Measurements from ENCODE around the gene LRRTM4.
"Not testable (repeated sequence)": the region's sequence is repeated elsewhere in the genome, so short reads cannot be mapped to it uniquely, and the experiment has no call there.

LRRTM4 gene

GRCh38 chr2:76866464-76866863 lies 655.7 kb downstream of the LRRTM4 start:
- no peak for DNase-seq (ENCODE audit: low read depth in 2 of 2)

GRCh38 chr2:76862901-76863300 lies 659.3 kb downstream of the LRRTM4 start:
- DNase-seq (ENCODE audit: low read depth in 2 of 2), result no peak

GRCh38 chr2:76861708-76862107 lies 660.5 kb downstream of the LRRTM4 start:
- DNase-seq (ENCODE audit: low read depth in 2 of 2), result no peak

- no peak for DNase-seq (ENCODE audit: low read depth in 2 of 2)
Measured at GRCh38 chr2:76851000-76851399, 671.2 kb downstream of the LRRTM4 start.

- DNase-seq (ENCODE audit: low read depth in 2 of 2), result no peak
Measured at GRCh38 chr2:76849086-76849485, 673.1 kb downstream of the LRRTM4 start.

DNA sequence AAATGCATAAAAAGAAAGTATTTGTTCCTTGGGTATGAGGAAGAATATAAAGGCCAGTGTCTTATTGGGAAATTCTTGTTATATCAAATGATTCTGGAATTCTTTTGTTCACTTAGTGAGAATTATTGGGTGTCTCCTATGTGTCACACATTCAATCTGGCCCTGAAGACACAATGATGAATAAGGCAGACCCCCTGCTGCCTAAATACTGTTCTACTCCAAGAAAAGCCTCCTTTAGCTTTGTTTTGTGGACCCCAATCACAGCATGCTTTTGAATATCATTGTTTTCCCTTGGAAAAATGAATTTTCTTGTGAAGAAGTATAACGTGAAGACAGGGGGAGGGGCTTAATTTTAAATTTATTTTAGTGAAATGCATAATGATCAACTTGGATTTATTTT lies 682.4 kb downstream of the LRRTM4 start:
- no peak for DNase-seq (ENCODE audit: low read depth in 2 of 2)

DNA sequence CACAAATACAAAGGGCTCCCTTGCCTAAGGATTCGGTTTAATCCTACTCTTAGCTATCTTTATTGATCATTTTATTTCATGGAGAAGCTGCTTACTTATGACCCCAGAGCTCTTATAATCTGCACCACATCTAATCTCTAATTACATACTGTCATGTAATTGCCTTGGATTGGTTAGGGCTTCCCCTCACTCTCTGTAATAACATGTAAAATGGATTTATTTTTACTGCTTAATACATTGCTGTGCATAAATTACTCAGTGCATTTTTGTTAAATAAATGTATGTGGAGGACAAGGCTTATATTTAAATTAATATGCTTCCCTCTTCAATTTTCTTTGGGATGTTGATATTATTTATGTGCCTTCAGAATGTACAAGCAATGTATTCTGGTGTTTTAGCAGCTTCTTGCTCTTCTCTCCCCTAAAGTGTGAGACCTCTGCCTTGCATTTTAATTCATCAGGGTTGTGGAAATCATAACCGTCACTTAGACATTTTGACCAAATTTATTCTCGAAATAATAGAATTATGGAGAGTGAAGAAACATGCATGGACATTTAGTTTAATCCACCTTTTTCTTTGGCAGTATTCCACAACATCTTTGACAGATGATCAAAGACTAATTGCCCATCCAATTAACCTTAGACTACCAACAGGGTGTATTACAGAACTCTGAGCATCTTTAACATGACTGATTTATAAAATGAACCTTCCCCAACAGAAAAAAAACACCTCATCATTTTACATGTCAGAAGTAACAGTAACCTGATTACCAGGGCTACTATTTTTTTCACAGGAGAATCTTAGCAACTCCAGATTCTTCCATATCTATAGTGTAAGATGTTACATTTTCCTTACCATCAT lies 692.6 kb downstream of the LRRTM4 start:
- no peak for DNase-seq (ENCODE audit: low read depth in 2 of 2)

DNA sequence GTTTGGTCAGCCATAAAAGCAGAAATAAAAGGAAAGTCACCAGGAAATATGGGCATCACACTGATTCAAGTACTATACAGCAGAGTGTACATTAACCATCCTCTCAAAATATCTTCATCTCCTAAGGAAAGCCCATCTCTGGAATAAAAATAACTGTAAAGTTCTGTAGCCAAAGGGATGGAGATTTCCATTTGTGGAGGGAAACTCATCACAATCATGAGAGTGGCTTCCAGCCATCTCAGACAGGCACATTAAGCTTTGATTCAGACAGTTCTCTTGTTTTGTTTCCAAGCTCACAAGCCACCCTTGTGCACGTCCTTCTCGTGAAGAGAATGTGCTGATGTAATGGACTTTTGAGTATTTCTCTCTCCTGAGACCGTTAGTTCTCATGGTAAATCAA lies 695.5 kb downstream of the LRRTM4 start:
- DNase-seq (ENCODE audit: low read depth in 2 of 2), result no peak

DNA sequence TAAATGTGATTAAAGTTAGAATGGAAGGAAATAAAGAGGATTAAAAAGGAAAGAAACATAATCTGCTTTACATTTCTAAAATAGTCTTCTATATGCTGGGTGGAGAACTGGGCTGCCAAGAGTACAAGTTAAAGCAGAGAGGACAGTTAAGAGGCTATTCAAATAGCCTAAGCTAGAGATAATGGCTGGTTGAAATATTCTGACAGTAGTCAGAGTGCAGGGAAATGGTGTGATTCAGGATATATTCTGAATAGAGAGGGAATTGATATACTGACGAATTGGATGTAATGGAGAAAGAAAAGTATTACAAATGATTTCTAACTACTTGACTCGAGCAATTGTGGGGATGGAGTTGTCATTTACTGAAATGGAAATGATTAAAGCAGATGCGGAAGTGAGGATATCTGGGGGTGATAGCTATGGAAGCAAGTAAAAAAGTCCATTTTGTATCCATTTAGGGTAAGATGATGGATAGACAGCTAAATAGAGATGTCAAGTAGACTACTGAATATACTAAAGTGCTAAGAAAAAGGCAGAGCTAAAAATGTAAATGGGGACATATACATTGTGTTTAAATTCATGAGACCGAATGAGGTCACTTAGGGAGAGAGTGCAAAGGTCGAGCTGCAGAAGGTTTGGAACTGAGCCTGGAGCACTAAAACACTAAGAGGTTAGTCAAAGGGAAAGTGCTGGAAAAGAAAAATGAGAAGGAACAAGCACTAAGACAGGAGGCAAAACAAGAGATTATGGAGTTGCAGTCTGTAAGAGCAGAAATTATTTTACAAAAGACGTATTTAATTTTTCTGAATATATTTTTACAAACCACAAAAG lies 696.8 kb downstream of the LRRTM4 start:
- no peak for DNase-seq (ENCODE audit: low read depth in 2 of 2)

DNA sequence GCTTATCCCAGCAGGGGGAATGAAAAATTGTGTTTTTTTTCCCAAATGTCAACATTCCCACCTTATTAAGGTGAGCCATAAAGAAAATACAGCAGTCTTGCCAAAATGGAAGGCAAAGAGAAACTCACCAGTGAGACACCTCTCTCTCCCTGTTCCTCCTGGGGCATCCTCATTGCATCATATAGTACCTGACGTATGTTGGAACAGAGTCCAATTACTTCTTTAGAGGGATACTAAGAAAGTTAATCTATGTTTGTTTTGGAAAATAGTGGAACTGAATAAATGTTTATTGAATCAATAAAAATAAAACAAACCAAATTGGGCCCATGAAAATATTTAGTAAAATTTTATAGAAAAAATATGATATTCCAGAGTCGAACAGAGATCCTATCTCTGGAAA lies 700.4 kb downstream of the LRRTM4 start:
- DNase-seq (ENCODE audit: low read depth in 2 of 2), result no peak

DNA sequence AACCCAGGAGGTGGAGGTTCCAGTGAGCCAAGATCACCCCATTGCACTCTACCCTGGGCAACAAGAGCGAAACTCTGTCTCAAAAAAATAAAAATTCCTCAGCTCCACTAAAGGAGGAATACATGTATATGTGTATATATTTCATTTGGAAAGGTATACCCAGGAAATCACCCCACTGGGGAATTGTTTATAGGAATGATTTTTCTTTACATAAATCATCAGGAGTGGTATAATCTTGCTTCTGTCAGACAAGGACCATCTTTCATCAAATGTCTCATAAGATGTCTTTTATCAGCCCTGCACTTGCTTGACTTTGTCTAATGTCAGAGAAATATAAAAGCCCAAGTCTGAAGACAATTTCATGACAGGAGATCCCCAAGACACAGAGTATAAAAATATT lies 709.1 kb downstream of the LRRTM4 start:
- DNase-seq (ENCODE audit: low read depth in 2 of 2), result no peak

- DNase-seq (ENCODE audit: low read depth in 2 of 2), result no peak
Measured at GRCh38 chr2:76812156-76812555, 710.0 kb downstream of the LRRTM4 start.

- no peak for DNase-seq (ENCODE audit: low read depth in 2 of 2)
Measured at GRCh38 chr2:76809136-76809535, 713.0 kb downstream of the LRRTM4 start.

- DNase-seq (ENCODE audit: low read depth in 2 of 2), result no peak
Measured at GRCh38 chr2:76808732-76809131, 713.4 kb downstream of the LRRTM4 start.

DNA sequence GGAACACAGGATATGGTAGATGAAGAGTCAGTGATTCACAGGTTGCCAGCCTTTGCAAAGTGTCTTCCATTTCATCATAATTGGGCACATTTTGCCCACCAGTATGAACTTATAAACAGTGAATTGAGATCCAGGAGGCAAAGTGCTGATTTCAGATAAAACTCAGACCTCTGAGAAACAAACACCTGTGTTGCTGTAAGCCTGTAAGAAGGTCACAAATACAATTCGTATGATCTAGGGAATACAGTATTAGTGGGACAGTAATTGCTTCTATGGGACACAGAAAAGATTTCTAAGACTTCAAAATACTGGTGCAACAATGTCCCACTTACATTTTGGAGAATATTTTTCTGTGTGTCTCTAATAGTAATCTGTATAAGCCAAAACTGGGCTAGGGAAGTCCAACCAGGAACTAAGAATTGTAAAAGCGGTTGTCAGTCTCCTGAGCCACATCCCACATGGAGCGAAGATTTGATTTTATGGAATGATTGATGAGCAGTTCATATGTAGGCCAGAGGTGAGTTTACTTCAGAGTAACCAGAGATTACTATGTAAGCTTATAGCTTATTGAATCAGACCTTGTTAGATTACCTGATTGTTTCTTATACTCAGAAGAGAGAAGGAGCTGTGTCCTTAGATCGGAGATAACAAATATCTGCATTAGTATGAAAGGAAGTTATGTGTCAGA lies 728.4 kb downstream of the LRRTM4 start:
- DNase-seq (ENCODE audit: low read depth in 2 of 2), result no peak

GRCh38 chr2:76781313-76781712 lies 740.9 kb downstream of the LRRTM4 start:
- not testable (repeated sequence) for DNase-seq (ENCODE audit: low read depth in 2 of 2)

DNA sequence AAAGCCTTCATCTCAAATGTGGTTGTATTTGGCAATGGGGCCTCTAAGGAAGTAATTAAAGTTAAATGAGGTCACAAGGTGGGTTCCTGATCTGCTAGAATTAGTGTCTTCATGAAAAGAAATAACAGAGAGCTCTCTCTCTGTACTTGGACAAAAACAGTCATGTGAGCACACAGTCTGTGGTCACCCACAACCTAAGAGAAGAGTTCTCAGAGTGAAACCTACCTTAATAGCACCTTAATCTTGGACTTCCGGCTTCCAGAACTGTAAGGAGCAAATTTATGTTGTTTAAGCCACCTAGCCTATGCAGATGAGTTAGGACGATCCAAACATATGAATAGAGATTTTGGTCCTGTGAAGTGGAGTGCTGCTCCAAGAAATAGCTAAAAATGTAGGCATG lies 758.9 kb downstream of the LRRTM4 start:
- DNase-seq (ENCODE audit: low read depth in 2 of 2), result no peak

GRCh38 chr2:76760367-76760704 lies 761.8 kb downstream of the LRRTM4 start:
- no peak for DNase-seq (ENCODE audit: low read depth in 2 of 2)

DNA sequence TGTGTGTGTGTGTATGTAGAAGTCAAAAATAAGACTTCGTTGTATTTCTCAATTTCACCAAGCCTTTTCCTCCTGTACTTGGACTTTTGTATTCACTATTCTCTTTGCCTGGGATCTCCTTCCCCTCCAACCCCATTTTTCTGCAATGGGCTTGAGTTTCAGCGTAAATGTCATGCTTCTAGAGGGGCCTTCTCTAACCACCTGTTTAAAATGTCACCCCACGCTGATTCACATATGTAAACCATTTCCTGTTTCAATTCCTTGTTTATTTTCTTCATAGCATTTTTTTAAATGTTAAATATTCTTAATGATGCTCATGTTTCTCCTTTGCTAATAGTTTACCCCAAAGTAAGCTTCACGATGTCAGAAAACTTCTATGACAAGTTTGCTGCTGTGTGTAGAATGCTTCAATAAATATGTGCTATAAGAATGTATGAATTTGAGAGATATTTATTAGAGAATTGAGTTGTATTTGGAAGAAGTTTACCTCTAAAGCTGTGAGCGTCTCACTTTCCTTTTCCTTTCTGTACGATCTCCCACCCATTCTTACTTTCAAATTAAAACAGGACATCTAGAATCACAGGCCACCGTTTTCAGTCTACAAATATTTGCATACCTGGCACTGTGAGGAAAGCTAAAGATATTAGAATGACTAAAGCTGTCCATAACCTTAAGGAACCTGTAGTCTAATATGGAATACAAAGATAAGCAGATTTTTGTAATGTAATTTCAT lies 762.4 kb downstream of the LRRTM4 start:
- no peak for DNase-seq (ENCODE audit: low read depth in 2 of 2)

DNA sequence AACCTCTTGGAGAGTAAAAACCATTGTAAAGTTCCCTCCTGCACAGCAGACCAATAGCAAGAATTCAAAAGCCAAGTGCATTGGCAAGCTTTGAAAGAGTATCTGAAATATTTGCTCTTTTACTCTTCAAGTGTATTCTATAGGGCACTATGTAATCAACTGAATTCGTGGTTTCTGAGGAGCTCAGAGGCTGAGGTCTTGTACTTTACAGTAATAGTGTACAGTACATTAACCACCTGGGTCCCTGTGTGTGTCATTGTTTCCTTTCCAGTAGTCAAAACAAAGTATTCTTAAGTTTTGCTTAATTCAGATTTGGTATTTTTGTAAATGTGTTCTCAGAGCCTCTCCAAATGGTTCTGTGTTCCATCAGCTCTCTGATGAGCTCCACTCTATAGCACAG lies 769.7 kb downstream of the LRRTM4 start:
- no peak for DNase-seq (ENCODE audit: low read depth in 2 of 2)

- no peak for DNase-seq (ENCODE audit: low read depth in 2 of 2)
Measured at GRCh38 chr2:76749858-76750257, 772.3 kb downstream of the LRRTM4 start.
